ENCODE measurements around the gene OR4K15.

The OR4K15 gene

GRCh38 chr14:19975291-19975690 is at the start of gene OR4K15:
Gene OR4K15, plus strand, starts transcription at chr14:19975591. Its CDS starts 0 bp downstream, at chr14:19975591.
- H3K79me2 ChIP-seq (ENCODE audit: insufficient read depth, low read length): no peaks in the 10 kb centered on the region
- no peak within 1 kb of the TSS for H3K4me3 ChIP-seq (ENCODE audit: low read depth in 1 of 2, low read length in 2 of 2)
- no peaks in the 10 kb centered on the region for H3K36me3 ChIP-seq (ENCODE audit: insufficient read depth, low read length)
- H2AFZ ChIP-seq (ENCODE audit: low read depth, low read length): no peak within 1 kb of the TSS
- H4K20me1 ChIP-seq (ENCODE audit: insufficient read depth, low read length): no peaks in the 10 kb centered on the region
- no peaks in the 10 kb centered on the region for H3K9me3 ChIP-seq (ENCODE audit: insufficient read depth, low read length, severe bottlenecking)
- TF ChIP-seq CTCF (IDR thresholded peaks at IDR 0.05; ENCODE audit: borderline replicate concordance, extremely low read depth, low read length, poor library complexity, severe bottlenecking) (no peak), EZH2 (IDR thresholded peaks at IDR 0.05; ENCODE audit: borderline replicate concordance, low read depth, low read length, severe bottlenecking) (no peak)
- peak within 1 kb of the TSS; percentile 71 for H3K27ac ChIP-seq (ENCODE audit: low read length)
- peak within 1 kb of the TSS; percentile 11; the same call in 1 of the 2 replicates for H3K4me2 ChIP-seq (ENCODE audit: insufficient read depth, low read length)
- no peak for DNase-seq
- H3K27me3 ChIP-seq (ENCODE audit: insufficient read depth, low read length, poor library complexity): no peaks in the 10 kb centered on the region
- peaks cover 27% of the 10 kb centered on the region for H3K4me1 ChIP-seq (ENCODE audit: insufficient read depth, low read length)
- H3K9ac ChIP-seq (ENCODE audit: low read depth, low read length): no peak within 1 kb of the TSS; the same call in 1 of the 2 replicates
- no peak for ATAC-seq (ENCODE audit: insufficient read depth, low read depth)

GRCh38 chr14:19930617-19931016 is 44.8 kb upstream of the OR4K15 start, which contains the start of gene OR4K1:
Gene OR4K1, plus strand, starts transcription at chr14:19930917. Its CDS starts 4,750 bp downstream, at chr14:19935667.
- Histone ChIP-seq H3K79me2 (ENCODE audit: insufficient read depth, low read length) (no peaks in the 10 kb centered on the region), H3K9ac (ENCODE audit: low read depth, low read length) (no peak within 1 kb of the TSS), H2AFZ (ENCODE audit: low read depth, low read length) (no peak within 1 kb of the TSS), H3K27me3 (ENCODE audit: insufficient read depth, low read length, poor library complexity) (no peaks in the 10 kb centered on the region), H3K4me2 (ENCODE audit: insufficient read depth, low read length) (no peak within 1 kb of the TSS), H3K36me3 (ENCODE audit: insufficient read depth, low read length) (no peaks in the 10 kb centered on the region), H3K9me3 (ENCODE audit: insufficient read depth, low read length, severe bottlenecking) (no peaks in the 10 kb centered on the region), H3K4me3 (ENCODE audit: low read depth in 1 of 2, low read length in 2 of 2) (no peak within 1 kb of the TSS), H3K27ac (ENCODE audit: low read length) (no peak within 1 kb of the TSS), H3K4me1 (ENCODE audit: insufficient read depth, low read length) (no peaks in the 10 kb centered on the region), H4K20me1 (ENCODE audit: insufficient read depth, low read length) (no peaks in the 10 kb centered on the region)
- ATAC-seq (ENCODE audit: insufficient read depth, low read depth): no peak
- no peak for DNase-seq
- no peak for TF ChIP-seq EZH2 (IDR thresholded peaks at IDR 0.05; ENCODE audit: borderline replicate concordance, low read depth, low read length, severe bottlenecking)

- Histone ChIP-seq H3K79me2 (ENCODE audit: insufficient read depth, low read length) (no peaks in the 10 kb centered on the region), H3K4me2 (ENCODE audit: insufficient read depth, low read length) (no peak overlapping the region), H3K9me3 (ENCODE audit: insufficient read depth, low read length, severe bottlenecking) (no peaks in the 10 kb centered on the region), H3K27ac (ENCODE audit: low read length) (no peak overlapping the region), H2AFZ (ENCODE audit: low read depth, low read length) (no peak overlapping the region), H3K27me3 (ENCODE audit: insufficient read depth, low read length, poor library complexity) (no peaks in the 10 kb centered on the region), H3K36me3 (ENCODE audit: insufficient read depth, low read length) (no peaks in the 10 kb centered on the region), H3K9ac (ENCODE audit: low read depth, low read length) (no peak overlapping the region), H3K4me3 (ENCODE audit: low read depth in 1 of 2, low read length in 2 of 2) (no peak overlapping the region), H3K4me1 (ENCODE audit: insufficient read depth, low read length) (no peaks in the 10 kb centered on the region), H4K20me1 (ENCODE audit: insufficient read depth, low read length) (no peaks in the 10 kb centered on the region)
- no peak for DNase-seq
- no peak for TF ChIP-seq EZH2 (IDR thresholded peaks at IDR 0.05; ENCODE audit: borderline replicate concordance, low read depth, low read length, severe bottlenecking)
- TF ChIP-seq CTCF (IDR thresholded peaks at IDR 0.05; ENCODE audit: borderline replicate concordance, extremely low read depth, low read length, poor library complexity, severe bottlenecking): no peak
- ATAC-seq (ENCODE audit: insufficient read depth, low read depth): no peak
These were observed 33.7 kb upstream of the OR4K15 start for GRCh38 chr14:19941668-19942067.

- no peaks in the 10 kb centered on the region for H3K79me2 ChIP-seq (ENCODE audit: insufficient read depth, low read length)
- no peak overlapping the region for H3K9ac ChIP-seq (ENCODE audit: low read depth, low read length)
- no peaks in the 10 kb centered on the region for H3K36me3 ChIP-seq (ENCODE audit: insufficient read depth, low read length)
- H3K27me3 ChIP-seq (ENCODE audit: insufficient read depth, low read length, poor library complexity): no peaks in the 10 kb centered on the region
- ATAC-seq (ENCODE audit: insufficient read depth, low read depth) (peak; percentile 44; the same call in 1 of the 3 replicates), DNase-seq (no peak)
- H3K27ac ChIP-seq (ENCODE audit: low read length): no peak overlapping the region
- no peaks in the 10 kb centered on the region for H4K20me1 ChIP-seq (ENCODE audit: insufficient read depth, low read length)
- H2AFZ ChIP-seq (ENCODE audit: low read depth, low read length): no peak overlapping the region; the same call in 1 of the 2 replicates
- TF ChIP-seq EZH2 (IDR thresholded peaks at IDR 0.05; ENCODE audit: borderline replicate concordance, low read depth, low read length, severe bottlenecking) (no peak), CTCF (IDR thresholded peaks at IDR 0.05; ENCODE audit: borderline replicate concordance, extremely low read depth, low read length, poor library complexity, severe bottlenecking) (peak; percentile 17)
- H3K4me2 ChIP-seq (ENCODE audit: insufficient read depth, low read length): no peak overlapping the region
- no peaks in the 10 kb centered on the region for H3K9me3 ChIP-seq (ENCODE audit: insufficient read depth, low read length, severe bottlenecking)
- no peak overlapping the region for H3K4me3 ChIP-seq (ENCODE audit: low read depth in 1 of 2, low read length in 2 of 2)
- H3K4me1 ChIP-seq (ENCODE audit: insufficient read depth, low read length): no peaks in the 10 kb centered on the region
These were observed 27.8 kb upstream of the OR4K15 start for GRCh38 chr14:19947413-19948090.
